WTC11 (cell line): ENCODE results near the gene TEK. TPM values are rescaled to one million over a fixed set of nuclear protein-coding genes. Genes with fewer than 3 reads are reported as not detected.

Source experiments
- ATAC-seq: fragments of 200-7000 bp; cut with Tn5 transposase; 2 replicates; pipeline ENCODE4 v1.10.0; 2021; ENCODE audit warnings: mild to moderate bottlenecking, moderate library complexity
- CTCF ChIA-PET: fragments of 300-600 bp; sonication (Branson Sonifier 250); formaldehyde crosslinking; loops from one replicate; lab custom pipeline; 2021; ENCODE audit warnings: antibody characterized with exemption; lab: Charles Lee
- POLR2A ChIA-PET: fragments of 350-600 bp; sonication (Branson Sonifier 250); formaldehyde crosslinking; loops from one replicate; lab custom pipeline; 2021; ENCODE audit warnings: antibody characterized with exemption; lab: Charles Lee
- DNase-seq: peaks from one replicate; pipeline ENCODE4 v3.0.0; 2021; ENCODE audit warnings: low spot score
- H3K27ac Mint-ChIP-seq: 2 replicates; pipeline ENCODE4 v1.8.0; 2021; ENCODE audit warnings: mixed read lengths
- H3K27me3 Mint-ChIP-seq: 2 replicates; pipeline ENCODE4 v1.8.0; 2021; ENCODE audit warnings: low read depth, mild to moderate bottlenecking, moderate library complexity, mixed read lengths
- H3K36me3 Mint-ChIP-seq: 2 replicates; pipeline ENCODE4 v1.8.0; 2021; ENCODE audit warnings: mixed read lengths
- H3K4me1 Mint-ChIP-seq: 2 replicates; pipeline ENCODE4 v1.8.0; 2022; ENCODE audit warnings: mixed read lengths
- H3K4me3 Mint-ChIP-seq: 2 replicates; pipeline ENCODE4 v1.8.0; 2021; ENCODE audit warnings: mild to moderate bottlenecking, moderate library complexity, mixed read lengths
- H3K9me3 Mint-ChIP-seq: 2 replicates; pipeline ENCODE4 v1.8.0; 2021; ENCODE audit warnings: mixed read lengths
- ATF6 ChIP-seq: sonication (generic); formaldehyde crosslinking; IDR thresholded peaks from 2 replicates; pipeline ENCODE4 v1.8.1; 2023; ENCODE audit warnings: mild to moderate bottlenecking, missing genetic modification reagents
- E2F4 ChIP-seq: sonication (generic); formaldehyde crosslinking; IDR thresholded peaks from 2 replicates; pipeline ENCODE4 v1.8.1; 2022; ENCODE audit warnings: low read depth, mild to moderate bottlenecking, moderate library complexity, missing genetic modification reagents, borderline replicate concordance
- ELF4 ChIP-seq: sonication (generic); formaldehyde crosslinking; IDR thresholded peaks from 2 replicates; pipeline ENCODE4 v1.8.1; 2022; ENCODE audit warnings: low read depth, mild to moderate bottlenecking, moderate library complexity, missing genetic modification reagents
- EMX1 ChIP-seq: fragments of 250-450 bp; sonication (Bioruptor Pico); IDR thresholded peaks from 2 replicates; pipeline ENCODE4 v1.8.0; 2021; ENCODE audit warnings: mild to moderate bottlenecking
- ESRRA ChIP-seq: sonication (generic); formaldehyde crosslinking; IDR thresholded peaks from 2 replicates; pipeline ENCODE4 v1.8.1; 2022; ENCODE audit warnings: mild to moderate bottlenecking, missing genetic modification reagents, borderline replicate concordance
- FOXP4 ChIP-seq: sonication (generic); formaldehyde crosslinking; IDR thresholded peaks from 2 replicates; pipeline ENCODE4 v1.8.0; 2022; ENCODE audit warnings: mild to moderate bottlenecking, missing genetic modification reagents
- GABPB1 ChIP-seq: sonication (generic); formaldehyde crosslinking; IDR thresholded peaks from 2 replicates; pipeline ENCODE4 v1.8.1; 2023; ENCODE audit warnings: mild to moderate bottlenecking, missing genetic modification reagents
- KAT7 ChIP-seq: sonication (generic); formaldehyde crosslinking; IDR thresholded peaks from 2 replicates; pipeline ENCODE4 v1.8.1; 2023; ENCODE audit warnings: missing genetic modification reagents, mild to moderate bottlenecking, borderline replicate concordance
- MXD4 ChIP-seq: fragments of 250-450 bp; sonication (Bioruptor Pico); IDR thresholded peaks from 2 replicates; pipeline ENCODE4 v1.8.0; 2021; ENCODE audit warnings: mild to moderate bottlenecking, moderate library complexity, borderline replicate concordance
- PRDM15 ChIP-seq: sonication (generic); formaldehyde crosslinking; IDR thresholded peaks from 2 replicates; pipeline ENCODE4 v1.8.0; 2022; ENCODE audit warnings: missing genetic modification reagents
- PRRX2 ChIP-seq: fragments of 250-450 bp; sonication (Bioruptor Pico); IDR thresholded peaks from 2 replicates; pipeline ENCODE4 v1.8.0; 2021; ENCODE audit warnings: mild to moderate bottlenecking
- RELA ChIP-seq: sonication (generic); formaldehyde crosslinking; IDR thresholded peaks from 2 replicates; pipeline ENCODE4 v1.8.1; 2022; ENCODE audit warnings: missing genetic modification reagents, mild to moderate bottlenecking, borderline replicate concordance
- TP53 ChIP-seq: sonication (generic); formaldehyde crosslinking; IDR thresholded peaks from 2 replicates; pipeline ENCODE4 v1.8.1; 2023; ENCODE audit warnings: mild to moderate bottlenecking, missing genetic modification reagents
- ZBTB43 ChIP-seq: sonication (generic); formaldehyde crosslinking; IDR thresholded peaks from 2 replicates; pipeline ENCODE4 v1.8.1; 2023; ENCODE audit warnings: mild to moderate bottlenecking, missing genetic modification reagents
- ZNF219 ChIP-seq: sonication (generic); formaldehyde crosslinking; IDR thresholded peaks from 2 replicates; pipeline ENCODE4 v1.8.0; 2023; ENCODE audit warnings: missing genetic modification reagents, mild to moderate bottlenecking, borderline replicate concordance
- ZNF232 ChIP-seq: sonication (generic); formaldehyde crosslinking; IDR thresholded peaks from 2 replicates; pipeline ENCODE4 v1.8.0; 2022; ENCODE audit warnings: mild to moderate bottlenecking, missing genetic modification reagents
- ZNF396 ChIP-seq: fragments of 250-450 bp; sonication (Bioruptor Pico); IDR thresholded peaks from 2 replicates; pipeline ENCODE4 v1.8.0; 2021; ENCODE audit warnings: mild to moderate bottlenecking, moderate library complexity, borderline replicate concordance
- total RNA-seq: library from RNA; stranded (reverse); gene quantifications from 3 replicates; pipeline ENCODE4 v1.2.3, GENCODE V29; 2021
- TF ChIP-seq, protein P1 (sequence below): fragments of 200-600 bp; IDR thresholded peaks from 2 replicates; pipeline ENCODE4 v1.8.0; 2022; ENCODE audit warnings: antibody characterized with exemption
- TF ChIP-seq, protein P2 (sequence below): sonication (generic); formaldehyde crosslinking; IDR thresholded peaks from 2 replicates; pipeline ENCODE4 v1.8.0; 2022; ENCODE audit warnings: mild to moderate bottlenecking, missing genetic modification reagents
- TF ChIP-seq, protein P3 (sequence below): sonication (generic); formaldehyde crosslinking; conservative IDR thresholded peaks from 2 replicates; pipeline ENCODE4 v1.8.1; 2022; ENCODE audit warnings: mild to moderate bottlenecking, missing genetic modification reagents
- TF ChIP-seq, protein P4 (sequence below): sonication (generic); formaldehyde crosslinking; IDR thresholded peaks from 2 replicates; pipeline ENCODE4 v1.8.1; 2022; ENCODE audit warnings: mild to moderate bottlenecking, moderate library complexity, missing genetic modification reagents

Gene TEK
- total RNA-seq, 1 experiment from 2014 or later = 3.1 TPM

DNA sequence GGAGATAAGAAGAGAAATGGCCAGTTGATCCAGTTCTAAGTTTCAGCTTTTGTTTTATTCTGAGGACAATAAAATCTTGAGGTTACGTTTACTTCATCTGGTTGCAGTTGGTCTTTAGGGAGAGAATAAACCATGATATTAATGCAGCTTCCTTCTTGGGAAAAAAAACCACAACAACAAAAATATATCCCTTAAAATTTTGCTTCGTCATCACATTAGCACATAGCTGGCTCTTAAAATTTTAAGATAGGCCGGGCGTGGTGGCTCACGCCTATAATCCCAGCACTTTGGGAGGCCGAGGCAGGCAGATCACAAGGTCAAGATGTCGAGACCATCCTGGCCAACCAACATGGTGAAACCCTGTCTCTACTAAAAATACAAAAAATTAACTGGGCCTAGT lies 101.6 kb downstream of the TEK start:
- POLR2A ChIA-PET = no interaction called here
- CTCF ChIA-PET = no interaction called here
- H3K4me1 Mint-ChIP-seq = no peaks in the 10 kb centered on the region
- no peak for DNase-seq
- no peaks in the 10 kb centered on the region for H3K36me3 Mint-ChIP-seq
- H3K4me3 Mint-ChIP-seq = no peak overlapping the region
- H3K27ac Mint-ChIP-seq = 0 out of 2 replicates have a peak overlapping the region, but pooled peaks have one; percentile 55
- TF ChIP-seq ZNF219 = no peak
- TF ChIP-seq, protein P1, sequence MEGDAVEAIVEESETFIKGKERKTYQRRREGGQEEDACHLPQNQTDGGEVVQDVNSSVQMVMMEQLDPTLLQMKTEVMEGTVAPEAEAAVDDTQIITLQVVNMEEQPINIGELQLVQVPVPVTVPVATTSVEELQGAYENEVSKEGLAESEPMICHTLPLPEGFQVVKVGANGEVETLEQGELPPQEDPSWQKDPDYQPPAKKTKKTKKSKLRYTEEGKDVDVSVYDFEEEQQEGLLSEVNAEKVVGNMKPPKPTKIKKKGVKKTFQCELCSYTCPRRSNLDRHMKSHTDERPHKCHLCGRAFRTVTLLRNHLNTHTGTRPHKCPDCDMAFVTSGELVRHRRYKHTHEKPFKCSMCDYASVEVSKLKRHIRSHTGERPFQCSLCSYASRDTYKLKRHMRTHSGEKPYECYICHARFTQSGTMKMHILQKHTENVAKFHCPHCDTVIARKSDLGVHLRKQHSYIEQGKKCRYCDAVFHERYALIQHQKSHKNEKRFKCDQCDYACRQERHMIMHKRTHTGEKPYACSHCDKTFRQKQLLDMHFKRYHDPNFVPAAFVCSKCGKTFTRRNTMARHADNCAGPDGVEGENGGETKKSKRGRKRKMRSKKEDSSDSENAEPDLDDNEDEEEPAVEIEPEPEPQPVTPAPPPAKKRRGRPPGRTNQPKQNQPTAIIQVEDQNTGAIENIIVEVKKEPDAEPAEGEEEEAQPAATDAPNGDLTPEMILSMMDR = no peak
- no peak for TF ChIP-seq ZNF232 (CRISPR knock-in tag)
- no peak for TF ChIP-seq PRDM15 (CRISPR knock-in tag)
- no peak for TF ChIP-seq GABPB1 (CRISPR knock-in tag)
- TF ChIP-seq EMX1 (CRISPR knock-in tag) = no peak
- TF ChIP-seq ESRRA (CRISPR knock-in tag) = no peak
- TF ChIP-seq, all 79 proteins: peak for 0
- no peaks in the 10 kb centered on the region for H3K27me3 Mint-ChIP-seq
- no peak for ATAC-seq
- no peaks in the 10 kb centered on the region for H3K9me3 Mint-ChIP-seq

DNA sequence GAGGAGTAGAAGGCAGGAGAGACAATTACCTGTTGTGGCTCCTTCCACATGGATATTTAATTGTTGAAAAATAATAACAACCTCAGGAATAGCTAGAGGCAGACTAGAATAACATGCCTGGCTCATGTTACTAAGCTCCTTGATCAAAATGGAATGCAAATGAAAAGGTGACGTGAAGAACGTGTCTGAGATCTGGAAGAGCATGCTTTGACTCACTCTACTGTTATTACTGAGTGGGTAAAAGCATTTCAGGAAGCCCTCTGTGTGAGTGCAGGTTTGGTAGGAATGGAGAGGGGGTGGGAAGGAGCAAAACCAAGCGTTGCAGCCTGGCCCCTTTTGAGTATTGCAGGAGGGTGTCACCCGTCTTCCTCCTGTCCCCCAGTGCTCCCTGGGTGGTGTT lies 103.2 kb downstream of the TEK start:
- DNase-seq = no peak
- H3K4me1 Mint-ChIP-seq = no peaks in the 10 kb centered on the region
- ATAC-seq = no peak
- POLR2A ChIA-PET = no interaction called here
- TF ChIP-seq RELA (no peak), ATF6 (CRISPR knock-in tag) (no peak), TP53 (CRISPR knock-in tag) (no peak), PRRX2 (CRISPR knock-in tag) (no peak), ZBTB43 (CRISPR knock-in tag) (no peak), ELF4 (no peak), ZNF396 (CRISPR knock-in tag) (no peak), FOXP4 (CRISPR knock-in tag) (no peak), MXD4 (no peak), KAT7 (CRISPR knock-in tag) (no peak), E2F4 (no peak)
- TF ChIP-seq, protein P2, sequence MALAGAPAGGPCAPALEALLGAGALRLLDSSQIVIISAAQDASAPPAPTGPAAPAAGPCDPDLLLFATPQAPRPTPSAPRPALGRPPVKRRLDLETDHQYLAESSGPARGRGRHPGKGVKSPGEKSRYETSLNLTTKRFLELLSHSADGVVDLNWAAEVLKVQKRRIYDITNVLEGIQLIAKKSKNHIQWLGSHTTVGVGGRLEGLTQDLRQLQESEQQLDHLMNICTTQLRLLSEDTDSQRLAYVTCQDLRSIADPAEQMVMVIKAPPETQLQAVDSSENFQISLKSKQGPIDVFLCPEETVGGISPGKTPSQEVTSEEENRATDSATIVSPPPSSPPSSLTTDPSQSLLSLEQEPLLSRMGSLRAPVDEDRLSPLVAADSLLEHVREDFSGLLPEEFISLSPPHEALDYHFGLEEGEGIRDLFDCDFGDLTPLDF (CRISPR knock-in tag) = no peak
- TF ChIP-seq, protein P3, sequence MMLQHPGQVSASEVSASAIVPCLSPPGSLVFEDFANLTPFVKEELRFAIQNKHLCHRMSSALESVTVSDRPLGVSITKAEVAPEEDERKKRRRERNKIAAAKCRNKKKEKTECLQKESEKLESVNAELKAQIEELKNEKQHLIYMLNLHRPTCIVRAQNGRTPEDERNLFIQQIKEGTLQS (CRISPR knock-in tag) = no peak
- TF ChIP-seq, protein P4, sequence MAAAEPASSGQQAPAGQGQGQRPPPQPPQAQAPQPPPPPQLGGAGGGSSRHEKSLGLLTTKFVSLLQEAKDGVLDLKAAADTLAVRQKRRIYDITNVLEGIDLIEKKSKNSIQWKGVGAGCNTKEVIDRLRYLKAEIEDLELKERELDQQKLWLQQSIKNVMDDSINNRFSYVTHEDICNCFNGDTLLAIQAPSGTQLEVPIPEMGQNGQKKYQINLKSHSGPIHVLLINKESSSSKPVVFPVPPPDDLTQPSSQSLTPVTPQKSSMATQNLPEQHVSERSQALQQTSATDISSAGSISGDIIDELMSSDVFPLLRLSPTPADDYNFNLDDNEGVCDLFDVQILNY (CRISPR knock-in tag) = no peak
- H3K9me3 Mint-ChIP-seq = no peaks in the 10 kb centered on the region
- no peak overlapping the region for H3K27ac Mint-ChIP-seq
- CTCF ChIA-PET = no interaction called here
- H3K27me3 Mint-ChIP-seq = no peaks in the 10 kb centered on the region
- H3K36me3 Mint-ChIP-seq = no peaks in the 10 kb centered on the region
- no peak overlapping the region for H3K4me3 Mint-ChIP-seq
